Gastrocnemius medialis (tissue), 4 donors: ENCODE data around the gene SMARCA4. TPM values are rescaled to one million over a fixed set of nuclear protein-coding genes. Genes with fewer than 3 reads are reported as not detected.

ENCODE experiments used
- ATAC-seq, 2 donors: fragments of 150-250 bp; one replicate each; pipeline ENCODE4 v1.9.1; 2016
- DNase-seq, 2 donors: peaks; one replicate each; pipeline ENCODE4 v3.0.0-alpha.2; 2019
- H3K27ac ChIP-seq, 4 donors: fragments of 200-600 bp; sonication (generic); 1 replicate in 1 of 4; 2 replicates in 3 of 4; pipeline ENCODE4 v1.5.1; 2016 to 2018; ENCODE audit warnings: mild to moderate bottlenecking in 2 of 4, moderate library complexity in 1 of 4
- H3K27me3 ChIP-seq, 3 donors: fragments of 200-600 bp; sonication (generic) in 2 of 3; 1 replicate in 1 of 3; 2 replicates in 2 of 3; pipeline versions ENCODE4 v1.5.1 to v1.6.0; 2016 to 2019; ENCODE audit warnings: mild to moderate bottlenecking in 1 of 3, moderate library complexity in 1 of 3
- H3K36me3 ChIP-seq, 2 donors: fragments of 200-600 bp; sonication (generic) in 1 of 2; one replicate each; pipeline ENCODE4 v1.5.1; 2017 to 2018
- H3K4me1 ChIP-seq, 2 donors: fragments of 200-600 bp; sonication (generic) in 1 of 2; one replicate each; pipeline ENCODE4 v1.5.1; 2016 to 2017; ENCODE audit warnings: mild to moderate bottlenecking in 2 of 2
- H3K4me3 ChIP-seq, 4 donors: fragments of 200-600 bp; sonication (generic) in 3 of 4; 1 replicate in 1 of 4; 2 replicates in 3 of 4; pipeline ENCODE4 v1.5.1; 2016 to 2019; ENCODE audit warnings: mild to moderate bottlenecking in 2 of 4
- H3K9me3 ChIP-seq, 3 donors: fragments of 200-600 bp; sonication (generic) in 2 of 3; 1 replicate in 1 of 3; 2 replicates in 2 of 3; pipeline ENCODE4 v1.5.1; 2016 to 2019
- CTCF ChIP-seq, 5 experiments: fragments of 450-650 bp in 3 of 5; fragments of 200-600 bp in 2 of 5; sonication (generic) in 2 of 5; IDR thresholded peaks in 4 of 5; conservative IDR thresholded peaks in 1 of 5; 1 replicate in 4 of 5; 2 replicates in 1 of 5; pipeline ENCODE4 v1.5.1; 2016 to 2019; ENCODE audit warnings: antibody characterized with exemption in 5 of 5, mild to moderate bottlenecking in 3 of 5, moderate library complexity in 3 of 5
- POLR2A ChIP-seq, 2 donors: fragments of 450-650 bp; IDR thresholded peaks; one replicate each; pipeline ENCODE4 v1.6.1; 2017; ENCODE audit warnings: antibody characterized with exemption in 2 of 2, mild to moderate bottlenecking in 2 of 2, moderate library complexity in 2 of 2
- in situ Hi-C, 4 donors: fragments of 200-750 bp; cut with MboI; loops; one replicate each; pipeline versions ENCODE4 v1.15.0 to v1.8.0; 2017; ENCODE audit warnings: low sequenced_read_pairs in 4 of 4
- intact Hi-C: fragments of 100-400 bp; cut with DNase I; formaldehyde crosslinking; loops from one replicate; pipeline ENCODE4 v1.15.1; 2023; ENCODE audit warnings: low total_unique reads
- total RNA-seq, 4 donors: library from RNA; depleted of rRNA; stranded (reverse); fragments of >200 nt; gene quantifications; one replicate each; pipeline versions ENCODE4 v1.1.0 to v1.2.3, GENCODE V29; 2016

Gene SMARCA4
- total RNA-seq, 4 donors from 2014 or later: 24.0 to 72.6 (median 68.7) TPM

- DNase-seq (no peak), ATAC-seq (no peak)
- intact Hi-C loops (no loop called here), in situ Hi-C loops (no loop called here)
- Histone ChIP-seq H3K36me3 (peaks cover 0 to 16% of the 10 kb centered on the region in 2 donors), H3K9me3 (no peaks in the 10 kb centered on the region), H3K27ac (no peak overlapping the region), H3K4me3 (no peak overlapping the region), H3K4me1 (no peaks in the 10 kb centered on the region), H3K27me3 (no peaks in the 10 kb centered on the region)
- TF ChIP-seq POLR2A (IDR thresholded peaks at IDR 0.05): no peak
- no peak for TF ChIP-seq CTCF (IDR thresholded peaks at IDR 0.05 in 4 of 5, conservative IDR thresholded peaks at IDR 0.05 in 1 of 5)
Measured at GRCh38 chr19:11054628-11055027, 93.8 kb downstream of the SMARCA4 start.

DNA sequence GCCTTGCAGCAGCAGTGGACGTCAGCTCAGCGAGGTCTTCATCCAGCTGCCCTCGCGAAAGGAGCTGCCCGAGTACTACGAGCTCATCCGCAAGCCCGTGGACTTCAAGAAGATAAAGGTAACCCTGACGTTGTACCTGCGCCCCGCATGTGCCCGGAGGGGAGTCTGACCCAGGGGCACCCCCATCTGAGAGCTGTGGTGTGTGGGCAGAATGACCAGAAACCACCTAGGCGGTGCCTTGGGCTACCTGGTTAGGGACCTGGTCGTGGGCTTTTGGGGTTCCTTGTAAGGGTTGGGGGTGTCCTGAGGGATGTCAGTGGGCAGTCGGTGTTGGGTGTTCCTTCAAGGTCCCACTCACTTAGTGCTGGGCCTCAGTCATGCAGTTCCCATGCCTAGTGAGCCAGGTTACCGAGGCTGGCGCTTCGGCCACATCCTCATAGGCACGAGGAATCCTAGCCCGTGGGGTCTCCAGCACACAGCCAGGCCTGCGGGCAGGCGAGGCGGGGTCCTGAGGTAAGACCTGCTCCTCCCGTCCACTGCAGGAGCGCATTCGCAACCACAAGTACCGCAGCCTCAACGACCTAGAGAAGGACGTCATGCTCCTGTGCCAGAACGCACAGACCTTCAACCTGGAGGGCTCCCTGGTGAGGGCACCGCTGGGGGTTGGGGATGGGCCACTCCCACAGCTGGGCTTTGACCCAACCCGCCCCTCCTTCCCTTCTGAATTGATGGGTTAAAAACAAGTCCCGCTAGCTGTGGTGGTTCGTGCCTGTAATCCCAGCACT, 97.6 kb downstream of the SMARCA4 start:
- intact Hi-C loops: no loop called here
- peaks cover 0 to 43% of the 10 kb centered on the region in 2 donors for H3K36me3 ChIP-seq

DNA sequence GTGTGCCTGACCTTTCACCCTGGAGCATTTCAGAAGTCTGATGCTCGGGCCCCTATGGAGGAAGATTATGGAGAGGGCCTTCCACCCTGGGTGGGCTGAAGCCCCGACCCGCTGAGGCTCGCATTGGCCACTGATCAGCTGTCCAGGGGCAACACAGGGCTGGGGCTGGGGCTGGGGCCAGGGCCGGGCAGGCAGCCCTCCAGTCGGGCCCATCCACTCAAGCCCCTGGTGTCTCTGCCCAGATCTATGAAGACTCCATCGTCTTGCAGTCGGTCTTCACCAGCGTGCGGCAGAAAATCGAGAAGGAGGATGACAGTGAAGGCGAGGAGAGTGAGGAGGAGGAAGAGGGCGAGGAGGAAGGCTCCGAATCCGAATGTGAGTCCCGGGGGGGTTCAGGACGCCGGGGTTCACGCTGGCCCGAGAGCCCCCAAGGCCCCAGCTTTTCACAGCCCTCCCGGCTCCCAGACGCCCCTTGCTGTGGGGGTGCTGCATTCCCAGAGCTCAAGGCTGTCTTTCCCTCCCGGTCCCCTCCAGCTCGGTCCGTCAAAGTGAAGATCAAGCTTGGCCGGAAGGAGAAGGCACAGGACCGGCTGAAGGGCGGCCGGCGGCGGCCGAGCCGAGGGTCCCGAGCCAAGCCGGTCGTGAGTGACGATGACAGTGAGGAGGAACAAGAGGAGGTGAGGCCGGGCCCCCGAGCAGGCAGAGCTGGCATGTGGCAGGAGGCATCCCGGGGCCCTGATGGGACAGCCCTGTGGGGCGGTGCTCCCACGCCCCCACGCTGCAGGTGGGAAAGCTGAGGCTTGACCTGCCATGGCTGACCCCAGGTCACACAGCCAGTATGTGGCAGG, 98.9 kb downstream of the SMARCA4 start:
- DNase-seq (no peak), ATAC-seq (no peak)
- intact Hi-C loops: no loop called here

More for the DNA sequence above, 97.6 kb downstream of the SMARCA4 start:
- H3K9me3 ChIP-seq: no peaks in the 10 kb centered on the region
- ATAC-seq: no peak
- H3K4me1 ChIP-seq: no peaks in the 10 kb centered on the region
- in situ Hi-C loops: no loop called here
- H3K27me3 ChIP-seq: no peaks in the 10 kb centered on the region
- no peak overlapping the region for H3K4me3 ChIP-seq
- TF ChIP-seq CTCF (IDR thresholded peaks at IDR 0.05 in 4 of 5, conservative IDR thresholded peaks at IDR 0.05 in 1 of 5): no peak
- no peak for TF ChIP-seq POLR2A (IDR thresholded peaks at IDR 0.05)
- no peak overlapping the region for H3K27ac ChIP-seq
- DNase-seq: no peak

DNA sequence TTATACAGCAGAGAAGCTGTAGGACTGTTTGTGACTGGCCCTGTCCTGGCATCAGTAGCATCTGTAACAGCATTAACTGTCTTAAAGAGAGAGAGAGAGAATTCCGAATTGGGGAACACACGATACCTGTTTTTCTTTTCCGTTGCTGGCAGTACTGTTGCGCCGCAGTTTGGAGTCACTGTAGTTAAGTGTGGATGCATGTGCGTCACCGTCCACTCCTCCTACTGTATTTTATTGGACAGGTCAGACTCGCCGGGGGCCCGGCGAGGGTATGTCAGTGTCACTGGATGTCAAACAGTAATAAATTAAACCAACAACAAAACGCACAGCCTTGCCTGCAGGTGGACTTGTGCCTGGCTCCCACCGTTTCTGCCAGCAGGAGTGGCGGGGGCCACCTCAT, 101.1 kb downstream of the SMARCA4 start:
- peaks cover 0 to 41% of the 10 kb centered on the region in 2 donors for H3K36me3 ChIP-seq
- ATAC-seq: no peak
- no peaks in the 10 kb centered on the region for H3K4me1 ChIP-seq
- H3K4me3 ChIP-seq: no peak overlapping the region
- no peak for DNase-seq
- no peaks in the 10 kb centered on the region for H3K9me3 ChIP-seq
- in situ Hi-C loops: no loop called here
- H3K27ac ChIP-seq: no peak overlapping the region
- TF ChIP-seq POLR2A (IDR thresholded peaks at IDR 0.05) (no peak), CTCF (IDR thresholded peaks at IDR 0.05 in 4 of 5, conservative IDR thresholded peaks at IDR 0.05 in 1 of 5) (no peak)
- no peaks in the 10 kb centered on the region for H3K27me3 ChIP-seq
- intact Hi-C loops: no loop called here

More for the DNA sequence above, 98.9 kb downstream of the SMARCA4 start:
- Histone ChIP-seq H3K9me3 (no peaks in the 10 kb centered on the region), H3K4me3 (no peak overlapping the region), H3K27me3 (no peaks in the 10 kb centered on the region), H3K36me3 (peaks cover 0 to 43% of the 10 kb centered on the region in 2 donors), H3K27ac (no peak overlapping the region), H3K4me1 (no peaks in the 10 kb centered on the region)
- TF ChIP-seq CTCF (IDR thresholded peaks at IDR 0.05 in 4 of 5, conservative IDR thresholded peaks at IDR 0.05 in 1 of 5) (no peak), POLR2A (IDR thresholded peaks at IDR 0.05) (no peak)
- in situ Hi-C loops: no loop called here
